Measurements from ENCODE around the gene FAM118B. TPM values are rescaled to one million over a fixed set of nuclear protein-coding genes. Genes with fewer than 3 reads are reported as not detected.
A peak's percentile ranks its signal among the peaks of the same experiment; 100 is the strongest.

Gene FAM118B
- total and polyA plus RNA-seq, 4 donors: 10.8 to 24.3 (median 20.7) TPM

DNA sequence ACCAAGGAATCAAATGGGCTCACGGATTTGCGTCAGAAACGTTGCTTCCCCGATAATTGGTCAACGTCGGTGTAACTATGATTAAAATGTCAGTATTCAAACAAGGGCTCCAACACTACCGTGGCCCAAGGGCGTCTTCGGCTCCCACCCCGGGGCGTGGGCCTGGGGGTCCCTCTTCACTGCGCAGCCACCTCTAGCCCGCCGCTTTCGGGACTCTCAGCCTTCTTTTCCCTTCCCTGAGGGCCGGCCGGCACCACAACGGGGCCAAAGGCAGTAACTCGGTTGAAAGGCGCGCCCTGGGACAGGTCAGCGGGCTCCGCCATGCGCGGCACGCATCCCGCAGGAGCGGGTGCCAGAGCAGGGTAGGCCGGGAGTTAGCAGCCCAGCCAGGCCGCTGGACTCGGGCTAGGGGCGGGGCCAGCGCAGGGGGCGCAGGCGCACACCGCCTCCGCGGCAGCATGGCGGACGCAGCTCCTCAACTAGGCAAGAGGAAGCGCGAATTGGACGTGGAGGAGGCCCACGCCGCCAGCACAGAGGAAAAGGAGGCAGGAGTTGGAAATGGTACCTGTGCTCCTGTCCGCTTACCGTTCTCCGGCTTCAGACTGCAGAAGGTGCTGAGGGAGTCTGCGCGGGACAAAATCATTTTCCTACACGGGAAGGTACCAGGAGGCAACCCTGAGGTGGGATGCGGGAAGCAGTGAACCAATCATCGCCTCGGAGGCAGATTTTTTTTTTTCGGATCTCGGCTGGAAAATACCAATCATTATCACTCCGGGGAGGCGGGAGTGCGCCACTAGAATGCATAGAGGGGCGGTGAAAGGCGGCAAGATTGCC lies 92.3 kb downstream of the FAM118B start, which contains the start of gene DCPS:
TSS of gene DCPS (plus strand) at position 438 of the 834 bp plus-strand sequence. CDS start at position 459, 21 bp downstream.
- TF ChIP-seq, protein P1, sequence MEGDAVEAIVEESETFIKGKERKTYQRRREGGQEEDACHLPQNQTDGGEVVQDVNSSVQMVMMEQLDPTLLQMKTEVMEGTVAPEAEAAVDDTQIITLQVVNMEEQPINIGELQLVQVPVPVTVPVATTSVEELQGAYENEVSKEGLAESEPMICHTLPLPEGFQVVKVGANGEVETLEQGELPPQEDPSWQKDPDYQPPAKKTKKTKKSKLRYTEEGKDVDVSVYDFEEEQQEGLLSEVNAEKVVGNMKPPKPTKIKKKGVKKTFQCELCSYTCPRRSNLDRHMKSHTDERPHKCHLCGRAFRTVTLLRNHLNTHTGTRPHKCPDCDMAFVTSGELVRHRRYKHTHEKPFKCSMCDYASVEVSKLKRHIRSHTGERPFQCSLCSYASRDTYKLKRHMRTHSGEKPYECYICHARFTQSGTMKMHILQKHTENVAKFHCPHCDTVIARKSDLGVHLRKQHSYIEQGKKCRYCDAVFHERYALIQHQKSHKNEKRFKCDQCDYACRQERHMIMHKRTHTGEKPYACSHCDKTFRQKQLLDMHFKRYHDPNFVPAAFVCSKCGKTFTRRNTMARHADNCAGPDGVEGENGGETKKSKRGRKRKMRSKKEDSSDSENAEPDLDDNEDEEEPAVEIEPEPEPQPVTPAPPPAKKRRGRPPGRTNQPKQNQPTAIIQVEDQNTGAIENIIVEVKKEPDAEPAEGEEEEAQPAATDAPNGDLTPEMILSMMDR (IDR thresholded peaks at IDR 0.05; ENCODE audit: control extremely low read depth, extremely low read depth): no peak
- ATAC-seq (ENCODE audit: insufficient read depth, low FRiP score) (peak; percentile 100), DNase-seq (peak; percentile 94 to 96 (median 94))
- H3K36me3 ChIP-seq (ENCODE audit: control insufficient read depth in 4 of 4, insufficient read depth in 4 of 4, low read length in 4 of 4): peaks cover 2 to 6% (median 4%) of the 10 kb centered on the region in 4 donors
- H3K4me1 ChIP-seq (ENCODE audit: control insufficient read depth in 5 of 5, insufficient read depth in 5 of 5, low read length in 5 of 5): peaks cover 0 to 11% (median 5%) of the 10 kb centered on the region in 5 donors
- peak within 1 kb of the TSS; percentile 85 to 96 for H3K27ac ChIP-seq (ENCODE audit: low read depth in 1 of 2, low read length in 1 of 2)
- peak within 1 kb of the TSS; percentile 67 for H3K4me3 ChIP-seq
- no peaks in the 10 kb centered on the region for H3K9me3 ChIP-seq (ENCODE audit: control insufficient read depth in 4 of 4, insufficient read depth in 3 of 4, low read length in 3 of 4)
- no peaks in the 10 kb centered on the region for H3K27me3 ChIP-seq (ENCODE audit: control insufficient read depth in 3 of 3, insufficient read depth in 3 of 3, low read length in 2 of 3)
- H3K9ac ChIP-seq (ENCODE audit: insufficient read depth in 1 of 2, low read length in 2 of 2): peak within 1 kb of the TSS; percentile 46 to 59
- 1 to 2% methylated on average over 61 of the region's 61 CpGs for WGBS, 2 donors

DNA sequence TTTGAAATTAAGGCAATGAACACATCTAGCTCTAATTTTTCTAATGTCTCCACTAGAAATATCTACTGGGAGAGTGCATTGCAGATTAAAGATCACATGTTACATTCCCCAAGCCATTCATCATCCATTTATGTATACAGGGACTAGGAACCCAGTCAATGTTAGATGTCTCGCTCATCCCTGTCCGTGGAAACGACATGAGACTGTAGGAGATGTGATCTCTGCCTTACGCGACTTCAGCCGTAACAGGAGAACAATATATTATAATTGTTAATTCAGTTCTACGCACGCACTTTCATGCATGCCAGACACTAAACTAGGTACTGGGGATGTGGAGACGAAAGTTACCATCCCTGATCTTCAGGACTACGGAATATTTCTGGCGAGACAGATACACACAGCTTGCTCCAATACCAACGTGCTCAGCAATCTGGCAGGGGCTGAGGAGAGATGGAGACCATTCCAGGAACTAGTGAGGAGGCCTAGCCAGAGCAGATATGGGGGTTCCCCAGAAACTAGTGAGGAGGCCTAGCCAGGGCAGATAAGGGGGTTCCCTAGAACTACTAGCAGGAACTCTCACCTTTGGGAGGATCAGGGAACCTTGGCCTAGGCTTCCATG lies 93.0 kb downstream of the FAM118B start:
- Histone ChIP-seq H3K9me3 (ENCODE audit: control insufficient read depth in 4 of 4, insufficient read depth in 3 of 4, low read length in 3 of 4) (no peaks in the 10 kb centered on the region), H3K4me1 (ENCODE audit: control insufficient read depth in 5 of 5, insufficient read depth in 5 of 5, low read length in 5 of 5) (peaks cover 0 to 11% (median 5%) of the 10 kb centered on the region in 5 donors), H3K4me3 (peak overlapping the region; percentile 67), H3K9ac (ENCODE audit: insufficient read depth in 1 of 2, low read length in 2 of 2) (no peak overlapping the region), H3K27me3 (ENCODE audit: control insufficient read depth in 3 of 3, insufficient read depth in 3 of 3, low read length in 2 of 3) (no peaks in the 10 kb centered on the region), H3K27ac (ENCODE audit: low read depth in 1 of 2, low read length in 1 of 2) (peak overlapping the region; percentile 84 to 96), H3K36me3 (ENCODE audit: control insufficient read depth in 4 of 4, insufficient read depth in 4 of 4, low read length in 4 of 4) (peaks cover 0 to 6% (median 4%) of the 10 kb centered on the region in 4 donors)
- peak in 1 of 3 donors; percentile 25 for DNase-seq
- 56 to 59% methylated on average over 12 of the region's 12 CpGs for WGBS, 2 donors
- no peak for ATAC-seq (ENCODE audit: insufficient read depth, low FRiP score)
- TF ChIP-seq, protein P1 (IDR thresholded peaks at IDR 0.05; ENCODE audit: control extremely low read depth, extremely low read depth): no peak

- ATAC-seq (ENCODE audit: insufficient read depth, low FRiP score): no peak
- no peaks in the 10 kb centered on the region for H3K27me3 ChIP-seq (ENCODE audit: control insufficient read depth in 3 of 3, insufficient read depth in 3 of 3, low read length in 2 of 3)
- H3K4me1 ChIP-seq (ENCODE audit: control insufficient read depth in 5 of 5, insufficient read depth in 5 of 5, low read length in 5 of 5): peaks cover 0 to 13% (median 6%) of the 10 kb centered on the region in 5 donors
- H3K9ac ChIP-seq (ENCODE audit: insufficient read depth in 1 of 2, low read length in 2 of 2): no peak overlapping the region
- no peaks in the 10 kb centered on the region for H3K9me3 ChIP-seq (ENCODE audit: control insufficient read depth in 4 of 4, insufficient read depth in 3 of 4, low read length in 3 of 4)
- DNase-seq: no peak
- peaks cover 0 to 12% (median 6%) of the 10 kb centered on the region in 4 donors for H3K36me3 ChIP-seq (ENCODE audit: control insufficient read depth in 4 of 4, insufficient read depth in 4 of 4, low read length in 4 of 4)
- no peak overlapping the region for H3K27ac ChIP-seq (ENCODE audit: low read depth in 1 of 2, low read length in 1 of 2)
- TF ChIP-seq, protein P1 (IDR thresholded peaks at IDR 0.05; ENCODE audit: control extremely low read depth, extremely low read depth): no peak
- H3K4me3 ChIP-seq: no peak overlapping the region
- WGBS, 2 donors: 92 to 97% methylated on average over 4 of the region's 4 CpGs
Observed at GRCh38 chr11:126305699-126306098, 94.1 kb downstream of the FAM118B start.
